ENCODE data around the gene FETUB.

The FETUB gene
- 0 reads per million in 4 experiments for total RNA-seq

GRCh38 chr3:186639778-186640472 is at the start of gene FETUB:
TSS of gene FETUB (plus strand) at chr3:186640399. CDS start at chr3:186640461, 62 bp downstream.
- DNase-seq: no peak

GRCh38 chr3:186590580-186591295 is 49.5 kb upstream of the FETUB start:
- no peak for DNase-seq

- no peak for DNase-seq
Measured at GRCh38 chr3:186592682-186593081, 47.5 kb upstream of the FETUB start.

GRCh38 chr3:186593862-186594261 is 46.3 kb upstream of the FETUB start:
- no peak for DNase-seq

GRCh38 chr3:186594591-186595113 is 45.5 kb upstream of the FETUB start:
- no peak for DNase-seq

- DNase-seq: no peak
Measured at GRCh38 chr3:186596568-186597287, 43.5 kb upstream of the FETUB start.

GRCh38 chr3:186598108-186598784 is 42.0 kb upstream of the FETUB start:
- DNase-seq: no peak

GRCh38 chr3:186598794-186599141 is 41.4 kb upstream of the FETUB start:
- DNase-seq: no peak

GRCh38 chr3:186599142-186599784 is 40.9 kb upstream of the FETUB start:
- DNase-seq: no peak

GRCh38 chr3:186599785-186600166 is 40.4 kb upstream of the FETUB start:
- no peak for DNase-seq

GRCh38 chr3:186600896-186601295 is 39.3 kb upstream of the FETUB start:
- DNase-seq: no peak

GRCh38 chr3:186603159-186603558 is 37.0 kb upstream of the FETUB start:
- DNase-seq: no peak

- no peak for DNase-seq
Measured at GRCh38 chr3:186605078-186605477, 35.1 kb upstream of the FETUB start.

GRCh38 chr3:186605561-186606545 is 34.3 kb upstream of the FETUB start:
- no peak for DNase-seq

GRCh38 chr3:186608624-186609215 is 31.5 kb upstream of the FETUB start:
- no peak for DNase-seq

GRCh38 chr3:186609247-186609868 is 30.8 kb upstream of the FETUB start:
- DNase-seq: no peak

GRCh38 chr3:186612065-186612464 is 28.1 kb upstream of the FETUB start:
- no peak for DNase-seq

GRCh38 chr3:186612721-186613636 is 27.2 kb upstream of the FETUB start, which contains the start of gene AHSG:
TSS of gene AHSG (plus strand) at chr3:186613060. CDS start at chr3:186613142, 82 bp downstream.
- DNase-seq: no peak

Measured in effector CD8-positive, alpha-beta T cell (primary cell).